GM18507 (cell line): ENCODE data around the gene CACNA1C.
"Not testable (repeated sequence)": the region's sequence is repeated elsewhere in the genome, so short reads cannot be mapped to it uniquely, and the experiment has no call there.

Experiments used
- DNase-seq: peaks from one replicate; pipeline ENCODE4 v3.0.0; 2011; ENCODE audit warnings: low read depth; ENCODE audit not compliant: insufficient read length; ENCODE audit errors: extremely low spot score
- FAIRE-seq: peaks from 2 replicates; lab custom pipeline; 2011; peaks lifted over from hg19 to GRCh38; lab: Jason Lieb, UNC

The CACNA1C gene

GRCh38 chr12:2126676-2127406 lies 74.1 kb downstream of the CACNA1C start:
- DNase-seq (no peak), FAIRE-seq (no peak)

- FAIRE-seq, result no peak
- DNase-seq, result no peak
Observed at GRCh38 chr12:2129076-2129475, 76.3 kb downstream of the CACNA1C start.

- FAIRE-seq, DNase-seq: not testable (repeated sequence)
Observed at GRCh38 chr12:2135661-2136418, 83.1 kb downstream of the CACNA1C start.

DNA sequence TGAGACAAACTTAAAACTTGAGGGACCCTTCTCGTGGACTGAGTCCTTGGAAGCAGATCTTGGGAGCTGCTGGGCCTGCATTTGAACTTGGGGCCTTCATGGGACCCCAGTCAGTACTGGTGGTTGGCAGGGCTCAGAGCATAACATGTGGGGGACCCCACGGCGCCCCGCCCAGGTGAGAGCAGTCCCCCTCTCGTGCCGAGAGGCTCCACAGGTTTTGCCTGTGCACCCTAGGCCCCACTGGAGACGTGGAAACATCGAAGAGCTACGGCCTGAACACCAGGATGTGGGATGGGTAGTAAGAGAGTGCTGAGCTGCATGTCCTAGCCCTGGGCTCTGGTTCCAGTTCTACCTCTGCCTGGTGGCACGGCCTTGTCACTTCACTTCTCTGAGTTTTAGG lies 84.1 kb downstream of the CACNA1C start:
- FAIRE-seq (no peak), DNase-seq (no peak)

DNA sequence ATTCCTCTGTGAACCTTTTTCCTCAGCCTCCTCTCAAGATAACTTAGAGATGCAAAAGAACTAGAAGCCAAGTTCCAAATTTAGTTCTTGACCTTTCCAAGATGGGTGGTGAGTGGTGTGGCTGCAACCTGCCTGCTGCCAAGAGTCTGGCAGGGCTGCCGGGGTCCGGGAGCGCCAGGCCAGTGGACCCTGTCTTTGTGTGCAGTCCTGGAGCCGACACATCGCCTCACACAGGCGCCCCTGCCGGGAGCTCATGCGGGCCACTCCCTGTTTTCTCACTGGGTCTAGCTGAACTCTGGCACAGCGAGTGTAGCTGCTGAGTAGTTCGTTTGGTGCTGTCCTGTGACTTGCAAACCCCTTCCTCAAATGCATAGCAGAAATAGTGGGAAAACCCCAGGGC lies 84.9 kb downstream of the CACNA1C start:
- FAIRE-seq (no peak), DNase-seq (no peak)

DNA sequence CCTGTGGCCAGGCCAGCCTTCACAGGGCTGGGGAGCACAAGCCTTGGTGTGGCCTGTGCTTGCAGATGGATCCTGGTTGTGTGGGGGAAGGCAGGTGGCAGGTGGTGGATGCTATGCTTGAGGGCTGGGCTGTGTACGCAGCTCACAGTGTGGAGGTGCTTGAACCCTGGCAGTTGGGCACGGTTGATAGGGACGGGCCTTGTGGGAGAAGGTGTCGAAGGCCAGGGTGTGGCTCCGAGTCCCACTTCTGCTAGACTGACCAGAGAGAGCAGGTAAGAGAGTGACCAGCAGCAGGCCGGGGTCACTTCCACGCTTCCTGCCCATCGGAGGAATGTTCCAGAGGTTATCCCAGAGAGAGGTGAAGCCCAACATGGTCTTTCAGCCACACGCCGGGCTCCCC lies 85.5 kb downstream of the CACNA1C start:
- FAIRE-seq, result no peak
- DNase-seq, result no peak

GRCh38 chr12:2138871-2139308 lies 86.1 kb downstream of the CACNA1C start:
- DNase-seq, result no peak
- no peak for FAIRE-seq

DNA sequence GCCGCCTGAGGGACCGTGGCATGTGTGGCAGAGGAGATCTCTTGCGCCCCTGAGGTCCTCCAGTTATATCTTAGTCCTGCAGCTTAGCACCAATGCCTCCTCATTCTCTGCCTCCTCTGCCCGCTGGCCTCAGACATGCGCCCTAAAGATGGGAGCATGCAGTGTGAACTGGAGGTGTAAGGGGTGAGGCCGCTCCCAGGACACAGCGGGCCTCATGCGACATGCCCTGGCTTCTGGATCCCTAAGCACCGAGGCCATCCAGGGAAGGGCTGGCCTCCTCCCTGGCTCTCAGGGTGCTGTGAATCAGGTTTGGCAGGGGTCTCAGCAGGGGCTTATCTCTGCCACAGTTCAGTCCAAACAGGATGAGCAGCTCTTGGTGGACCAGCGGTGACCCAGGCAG lies 86.9 kb downstream of the CACNA1C start:
- DNase-seq, result no peak

DNA sequence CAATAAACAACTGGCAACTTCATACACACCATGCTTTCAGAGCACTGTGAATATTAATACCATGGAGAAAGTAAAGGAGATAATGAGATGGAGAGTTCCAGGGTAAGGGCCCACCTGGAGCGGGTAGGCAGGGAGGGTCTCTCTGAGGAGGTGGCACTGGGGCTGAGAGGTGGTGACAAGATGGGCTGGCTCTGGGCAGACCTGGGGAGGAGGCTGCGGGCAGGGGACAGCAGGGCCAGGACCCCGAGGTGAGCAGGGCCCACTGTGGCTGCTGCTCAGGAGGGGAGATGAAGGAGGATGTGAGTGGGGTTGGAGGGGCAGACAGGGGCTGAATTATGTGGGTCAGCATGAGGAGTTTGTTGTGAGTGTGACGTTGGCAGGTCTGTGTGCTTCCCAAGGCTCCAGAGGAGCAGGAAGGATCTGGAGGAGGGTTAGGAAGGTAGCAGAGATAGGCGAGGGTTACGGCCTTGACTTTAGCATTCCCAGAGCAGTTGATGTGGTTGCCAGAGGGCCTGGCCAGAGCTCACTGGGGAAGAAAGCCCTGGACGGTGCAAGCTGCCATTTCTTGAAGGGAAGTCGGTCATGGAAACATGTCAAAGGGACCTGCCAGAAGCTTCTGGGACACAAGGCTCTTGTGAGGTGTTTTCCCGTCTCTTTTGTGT lies 88.2 kb downstream of the CACNA1C start:
- FAIRE-seq, result no peak
- no peak for DNase-seq

More for the DNA sequence above, 86.9 kb downstream of the CACNA1C start:
- no peak for FAIRE-seq

DNA sequence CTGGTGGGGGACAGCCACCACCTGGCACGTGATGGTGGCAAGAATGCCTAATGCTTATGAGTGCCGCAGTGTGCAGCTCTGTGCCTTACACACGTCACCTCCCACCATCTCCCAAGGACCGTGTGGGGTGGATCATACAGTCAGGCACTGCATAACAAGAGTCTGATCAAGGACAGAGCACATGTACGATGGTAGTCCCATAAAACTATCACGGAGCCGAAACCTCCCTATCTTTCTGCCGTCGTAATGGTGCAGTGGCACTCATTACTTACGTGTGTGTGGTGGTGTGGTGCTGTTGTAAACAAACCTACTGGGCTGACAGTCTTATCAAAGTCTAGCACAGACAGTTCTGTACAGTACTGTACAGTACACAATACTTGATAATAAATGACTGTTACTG lies 89.3 kb downstream of the CACNA1C start:
- FAIRE-seq, result no peak
- no peak for DNase-seq

DNA sequence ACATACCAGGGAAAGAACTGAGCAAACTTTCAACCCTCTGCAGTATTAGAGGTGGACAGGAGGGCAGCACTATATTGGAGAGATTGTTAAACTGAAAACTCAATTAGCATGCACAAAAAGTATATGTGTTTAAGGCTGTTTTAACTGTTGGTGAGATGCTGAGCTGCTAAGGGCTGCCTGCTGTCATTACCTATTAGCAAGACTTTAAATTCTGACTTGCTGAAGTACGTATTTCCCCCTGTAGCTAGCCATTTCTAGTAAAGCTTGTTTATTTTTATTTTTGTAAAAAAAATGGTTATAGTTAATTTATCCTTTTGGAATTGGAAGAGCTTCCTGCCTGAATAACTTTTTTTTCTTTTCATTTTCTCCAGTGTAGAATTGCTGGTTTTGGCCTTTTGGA lies 92.2 kb downstream of the CACNA1C start:
- DNase-seq (no peak), FAIRE-seq (no peak)

- FAIRE-seq (no peak), DNase-seq (no peak)
Observed at GRCh38 chr12:2145433-2145998, 92.7 kb downstream of the CACNA1C start.

DNA sequence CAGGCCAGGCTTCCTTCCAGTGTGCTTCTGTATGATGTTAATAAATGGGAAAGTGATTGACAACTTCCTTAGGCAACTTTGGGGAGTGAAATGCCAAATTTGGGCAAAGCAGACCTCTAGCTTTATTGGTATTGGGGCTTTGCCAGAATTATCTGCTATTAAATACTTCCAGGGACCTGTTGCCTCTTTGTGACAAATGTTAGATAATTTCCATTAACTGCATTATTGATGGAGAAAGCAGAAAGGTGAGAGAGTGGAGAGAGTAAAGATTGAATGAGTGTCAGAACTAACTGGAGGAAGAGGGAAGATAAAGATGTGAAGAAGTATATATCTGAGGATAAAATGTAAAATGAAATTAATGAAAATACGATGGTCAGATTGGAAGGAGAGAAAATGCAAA lies 94.5 kb downstream of the CACNA1C start:
- FAIRE-seq (no peak), DNase-seq (no peak)

DNA sequence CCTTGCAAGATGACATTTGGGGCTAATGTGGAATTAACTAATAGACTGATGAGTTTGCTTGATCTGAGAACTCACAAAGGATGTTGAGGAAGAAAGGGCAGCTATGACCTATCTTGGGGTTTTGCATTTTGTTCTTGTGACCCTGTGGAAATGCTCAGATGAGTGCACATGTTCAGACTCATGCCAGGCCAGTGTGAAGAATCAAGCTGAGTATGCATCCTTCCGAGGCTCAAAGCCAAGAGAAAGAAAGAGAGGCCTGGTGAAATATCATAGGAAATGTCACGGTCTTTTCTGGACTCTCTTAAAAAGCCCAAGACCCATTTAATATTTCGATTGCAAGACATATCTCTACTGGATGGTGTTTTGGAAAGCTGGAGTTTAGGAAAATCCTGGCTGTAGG lies 96.3 kb downstream of the CACNA1C start:
- FAIRE-seq (no peak), DNase-seq (no peak)

- FAIRE-seq (no peak), DNase-seq (no peak)
Observed at GRCh38 chr12:2150833-2151232, 98.0 kb downstream of the CACNA1C start.

DNA sequence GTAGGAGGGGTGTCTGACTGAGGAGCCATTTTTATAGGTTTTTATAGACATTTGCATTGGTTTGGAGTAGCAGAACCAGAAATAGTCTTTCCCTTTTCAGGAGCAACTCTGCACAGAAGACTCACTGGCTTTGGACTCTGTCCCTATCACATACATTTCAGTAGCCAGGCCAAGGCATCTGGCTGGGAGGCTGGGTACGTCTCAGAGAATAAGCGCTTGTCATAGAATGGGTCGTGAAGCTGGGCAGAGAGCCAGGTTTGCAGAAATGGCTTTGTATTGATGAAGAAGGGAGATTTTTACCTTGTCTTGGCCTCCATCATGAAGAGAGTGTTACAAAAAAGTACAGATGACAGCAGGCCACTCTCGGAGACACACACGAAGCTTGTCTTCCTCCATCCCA lies 98.6 kb downstream of the CACNA1C start:
- no peak for DNase-seq
- FAIRE-seq, result no peak

- DNase-seq (no peak), FAIRE-seq (peak; percentile 68)
Observed at GRCh38 chr12:2152134-2152533, 99.3 kb downstream of the CACNA1C start.

DNA sequence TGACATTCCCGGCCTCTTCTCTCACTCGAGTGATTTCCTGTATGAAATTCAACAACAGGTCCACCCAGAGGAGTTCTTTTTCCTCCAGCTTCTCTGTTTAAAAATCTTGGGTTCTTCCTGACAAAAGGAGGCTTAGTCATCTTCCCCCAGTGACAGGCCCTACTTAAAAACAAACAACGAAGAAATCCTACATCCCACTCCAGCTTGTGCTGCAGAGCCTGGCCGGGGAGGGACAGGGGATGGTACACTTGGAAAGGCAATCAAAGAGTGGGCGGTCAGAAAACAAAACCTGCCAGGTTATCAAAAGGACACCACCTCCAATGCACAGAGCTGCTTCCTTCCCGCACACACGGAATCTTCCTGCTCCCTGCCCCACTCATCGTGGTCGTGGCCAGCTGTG lies 101.3 kb downstream of the CACNA1C start:
- DNase-seq, result no peak

GRCh38 chr12:2154521-2154920 lies 101.7 kb downstream of the CACNA1C start:
- no peak for DNase-seq
- no peak for FAIRE-seq

More for the DNA sequence above, 101.3 kb downstream of the CACNA1C start:
- FAIRE-seq, result no peak

GRCh38 chr12:2156333-2156732 lies 103.5 kb downstream of the CACNA1C start:
- no peak for DNase-seq
- no peak for FAIRE-seq
